ENCODE results near the gene GPR137B.

DNA sequence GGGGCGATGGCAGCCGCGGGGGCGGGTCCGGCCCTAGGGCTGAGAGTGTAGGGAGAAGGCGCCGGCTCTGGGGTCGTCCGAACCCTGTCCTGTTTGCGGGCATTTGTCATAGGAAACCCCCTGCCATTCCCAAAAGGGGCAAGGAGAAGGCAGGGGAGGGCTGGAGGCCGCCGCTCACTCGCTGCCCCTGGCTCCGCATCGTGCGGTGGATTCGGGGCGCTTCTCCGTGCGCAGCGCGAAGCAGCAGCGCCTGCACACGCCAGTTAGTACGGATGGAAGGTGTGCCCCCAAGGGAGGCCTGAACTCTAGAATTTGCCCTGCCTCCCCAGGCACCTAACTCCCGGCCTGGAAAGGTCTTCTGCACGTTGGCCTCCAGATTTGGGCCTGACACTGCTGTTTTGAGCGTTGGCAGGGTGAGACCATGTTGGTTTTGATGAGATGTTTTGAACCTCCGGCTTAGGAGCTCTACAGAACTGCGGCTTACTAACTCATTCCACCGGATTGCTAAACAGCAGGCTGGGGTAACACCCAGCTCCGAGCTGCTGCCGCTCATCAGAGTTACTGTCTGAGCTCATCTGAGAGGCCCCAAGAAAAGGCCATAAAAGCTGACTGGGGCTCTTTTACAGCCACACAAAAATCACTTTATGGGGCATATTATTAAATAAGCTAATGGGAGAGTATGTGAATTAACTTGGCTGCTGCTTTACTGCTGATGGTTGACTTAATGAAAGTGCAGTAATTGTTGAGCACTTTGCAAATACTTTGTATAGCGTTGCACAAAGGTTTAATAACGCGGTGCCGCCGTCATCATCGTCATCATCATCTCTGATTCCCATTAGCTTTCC lies 987 bp downstream of the GPR137B start:
- TF ChIP-seq, protein P1, sequence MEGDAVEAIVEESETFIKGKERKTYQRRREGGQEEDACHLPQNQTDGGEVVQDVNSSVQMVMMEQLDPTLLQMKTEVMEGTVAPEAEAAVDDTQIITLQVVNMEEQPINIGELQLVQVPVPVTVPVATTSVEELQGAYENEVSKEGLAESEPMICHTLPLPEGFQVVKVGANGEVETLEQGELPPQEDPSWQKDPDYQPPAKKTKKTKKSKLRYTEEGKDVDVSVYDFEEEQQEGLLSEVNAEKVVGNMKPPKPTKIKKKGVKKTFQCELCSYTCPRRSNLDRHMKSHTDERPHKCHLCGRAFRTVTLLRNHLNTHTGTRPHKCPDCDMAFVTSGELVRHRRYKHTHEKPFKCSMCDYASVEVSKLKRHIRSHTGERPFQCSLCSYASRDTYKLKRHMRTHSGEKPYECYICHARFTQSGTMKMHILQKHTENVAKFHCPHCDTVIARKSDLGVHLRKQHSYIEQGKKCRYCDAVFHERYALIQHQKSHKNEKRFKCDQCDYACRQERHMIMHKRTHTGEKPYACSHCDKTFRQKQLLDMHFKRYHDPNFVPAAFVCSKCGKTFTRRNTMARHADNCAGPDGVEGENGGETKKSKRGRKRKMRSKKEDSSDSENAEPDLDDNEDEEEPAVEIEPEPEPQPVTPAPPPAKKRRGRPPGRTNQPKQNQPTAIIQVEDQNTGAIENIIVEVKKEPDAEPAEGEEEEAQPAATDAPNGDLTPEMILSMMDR (IDR thresholded peaks at IDR 0.05; ENCODE audit: low read depth, low read length, poor library complexity, severe bottlenecking): no peak
- no peak for TF ChIP-seq EZH2phosphoT487 (IDR thresholded peaks at IDR 0.05; ENCODE audit: borderline replicate concordance, low read length)
